GM19099 (cell line): ENCODE results near the gene CYP2B6.

Experiments
- POLR2A ChIP-seq: IDR thresholded peaks from 3 replicates; pipeline ENCODE4 v1.6.1; 2011; ENCODE audit warnings: low read depth; ENCODE audit not compliant: insufficient read length; ENCODE audit errors: extremely low read depth

The CYP2B6 gene

DNA sequence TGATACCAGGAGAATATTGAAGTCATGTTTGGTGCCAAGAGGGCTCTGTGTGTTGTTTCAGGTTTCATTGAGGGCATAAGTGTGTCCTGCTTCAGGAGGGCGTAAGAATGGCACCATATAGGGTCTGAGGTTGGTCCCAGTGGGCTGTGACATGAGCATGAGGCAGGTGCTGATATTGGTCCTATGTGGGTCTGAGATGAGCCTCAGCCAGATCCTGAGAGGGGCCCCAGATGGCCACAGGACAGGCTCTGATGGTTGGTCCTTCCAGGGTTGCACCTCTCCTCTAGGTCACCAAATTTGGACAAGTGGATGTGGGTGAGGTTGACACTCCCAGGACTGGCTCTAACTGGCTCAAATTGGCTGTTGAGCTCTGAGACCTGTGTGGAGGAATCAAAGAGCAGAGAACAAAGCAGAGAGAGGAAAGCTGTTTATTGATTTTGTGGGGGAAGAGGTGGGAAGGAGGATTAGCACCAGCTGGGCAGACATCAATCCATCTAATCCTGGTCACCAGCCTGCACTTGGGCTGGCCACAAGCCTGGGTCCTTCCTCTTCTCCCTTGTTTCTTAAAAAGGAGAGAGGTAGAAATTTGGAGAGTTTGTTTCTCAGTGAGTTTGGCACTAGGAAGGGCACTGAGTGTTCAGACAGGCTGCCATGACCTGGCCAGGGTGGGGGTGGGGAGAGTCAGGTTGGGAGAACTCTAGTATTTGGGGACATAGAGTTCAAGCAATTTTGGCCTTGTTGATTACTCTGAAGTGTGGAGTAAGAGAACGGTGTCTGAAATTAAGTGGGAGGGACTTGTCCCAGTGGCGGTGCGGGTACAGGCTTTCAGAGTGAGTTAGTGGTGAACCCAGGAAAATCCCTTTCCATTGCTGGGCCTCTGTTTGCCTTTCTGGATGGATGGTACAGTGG is 38.7 kb downstream of the CYP2B6 start:
- no peak for TF ChIP-seq POLR2A

DNA sequence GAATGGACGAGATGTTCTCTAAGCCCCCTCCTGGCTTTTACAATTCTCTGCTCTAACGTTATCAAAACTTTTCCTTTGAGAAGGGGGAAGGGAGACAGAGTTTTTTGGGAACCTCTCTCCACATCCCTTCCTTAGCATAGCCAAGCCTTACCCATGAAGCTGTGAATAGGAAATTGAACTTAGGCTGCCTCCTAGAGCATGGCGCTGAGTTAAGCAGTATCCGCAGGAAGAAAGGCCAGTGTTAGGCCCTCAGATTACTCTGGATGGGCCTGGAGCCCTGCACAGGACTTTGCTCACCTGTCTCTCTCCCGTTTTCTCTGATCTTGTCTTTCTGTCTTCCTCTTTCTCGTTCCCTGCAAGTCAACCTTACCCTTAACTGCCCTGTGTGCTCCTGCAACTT is 39.6 kb downstream of the CYP2B6 start:
- no peak for TF ChIP-seq POLR2A

DNA sequence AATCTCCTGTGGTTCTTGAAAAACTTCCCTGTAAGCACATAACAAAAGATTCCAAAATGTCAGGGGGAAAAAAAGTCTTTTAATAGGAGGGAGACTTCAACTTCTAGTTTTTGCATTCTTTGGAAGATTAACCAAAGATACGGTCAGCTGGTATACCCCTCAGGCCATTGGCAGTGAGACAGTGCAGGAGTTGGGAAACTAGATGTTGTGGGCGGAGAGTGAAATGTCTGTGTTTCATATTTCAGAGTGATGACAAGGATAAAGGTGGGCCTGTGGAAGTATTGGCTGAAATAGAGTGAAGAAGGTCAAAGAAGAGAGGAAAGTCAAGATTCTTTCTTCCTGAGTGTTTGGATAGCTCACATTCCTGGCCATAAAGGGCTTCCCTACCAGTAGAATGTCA is 40.8 kb downstream of the CYP2B6 start:
- no peak for TF ChIP-seq POLR2A

DNA sequence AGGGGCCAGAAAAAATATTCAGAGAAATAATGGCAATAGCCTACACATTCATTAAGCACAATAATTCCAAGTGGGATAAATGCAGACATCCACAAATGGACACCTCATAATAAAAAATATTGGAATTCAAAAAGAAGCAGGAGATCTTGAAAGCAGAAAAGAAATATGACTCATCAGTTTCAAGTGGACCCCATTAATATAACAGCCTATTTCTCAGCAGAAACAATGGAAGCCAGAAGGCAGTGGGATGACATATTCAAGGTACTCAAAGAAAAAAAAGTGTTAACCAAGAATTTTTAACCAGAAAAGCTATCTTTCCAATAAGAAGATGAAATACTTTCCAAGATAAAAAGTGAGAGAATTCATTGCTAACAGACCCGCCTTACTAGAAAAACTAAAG is 48.7 kb downstream of the CYP2B6 start:
- no peak for TF ChIP-seq POLR2A

DNA sequence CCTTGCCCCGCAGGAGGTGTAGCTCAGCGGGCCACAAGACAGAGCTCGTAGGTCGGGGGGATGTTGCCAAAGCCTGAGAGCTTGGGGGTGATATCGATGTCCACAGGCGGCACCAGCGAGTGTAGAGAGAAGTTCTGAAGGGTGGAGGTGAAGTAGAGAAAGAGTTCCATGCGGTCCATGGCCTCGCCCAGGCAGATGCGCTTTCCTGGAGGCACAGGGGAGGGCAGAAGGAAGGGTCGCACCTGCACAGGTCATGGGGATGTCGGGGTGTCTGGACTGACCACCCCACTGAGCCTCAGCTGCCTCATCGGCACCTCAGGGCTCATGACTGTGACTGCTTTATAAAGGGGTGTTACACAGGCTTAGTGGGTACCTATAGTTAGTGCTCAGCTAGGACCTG is 59.3 kb downstream of the CYP2B6 start:
- no peak for TF ChIP-seq POLR2A

DNA sequence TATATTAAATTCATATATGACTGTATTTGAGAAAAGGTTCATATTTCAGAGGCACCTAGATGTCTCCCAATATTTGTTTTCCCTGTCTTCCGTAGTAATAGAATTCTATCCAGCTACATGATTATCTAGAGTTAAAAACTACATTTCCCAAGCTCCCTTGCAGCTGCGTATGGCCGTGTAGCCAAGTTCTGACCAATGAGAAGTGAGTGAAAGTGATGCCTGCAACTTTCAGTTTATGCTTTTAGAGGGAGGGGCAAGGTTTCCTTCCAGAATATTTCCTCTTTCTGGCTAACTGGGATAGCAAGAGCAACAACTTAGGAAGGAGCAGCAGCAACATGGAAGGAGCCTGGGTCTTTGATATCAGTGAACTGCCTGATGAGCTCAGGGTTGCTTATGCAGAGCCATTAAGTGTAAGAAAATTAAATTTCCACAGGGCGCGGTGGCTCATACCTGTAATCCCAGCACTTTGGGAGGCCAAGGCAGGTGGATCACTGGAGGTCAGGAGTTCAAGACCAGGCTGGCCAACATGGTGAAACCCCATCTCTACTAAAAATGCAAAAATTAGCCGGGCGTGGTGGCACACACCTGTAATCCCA is 74.0 kb downstream of the CYP2B6 start:
- TF ChIP-seq POLR2A, result no peak
